ENCODE measurements around the gene CDC42EP1.
"Not testable (repeated sequence)": the region's sequence is repeated elsewhere in the genome, so short reads cannot be mapped to it uniquely, and the experiment has no call there.

Gene CDC42EP1

GRCh38 chr22:37588546-37589215 is 28.4 kb downstream of the CDC42EP1 start:
- no peak for DNase-seq

GRCh38 chr22:37589636-37590035 is 29.4 kb downstream of the CDC42EP1 start:
- DNase-seq, result no peak

- DNase-seq, result not testable (repeated sequence)
These were observed 30.8 kb downstream of the CDC42EP1 start for GRCh38 chr22:37591081-37591480.

GRCh38 chr22:37591823-37592404 is 31.6 kb downstream of the CDC42EP1 start:
- no peak for DNase-seq

GRCh38 chr22:37594237-37594636 is 34.0 kb downstream of the CDC42EP1 start:
- DNase-seq, result no peak

- DNase-seq, result no peak
These were observed 38.9 kb downstream of the CDC42EP1 start for GRCh38 chr22:37599153-37599552.

- no peak for DNase-seq
These were observed 40.9 kb downstream of the CDC42EP1 start for GRCh38 chr22:37601203-37601539.

- peak; percentile 39 for DNase-seq
These were observed 41.5 kb downstream of the CDC42EP1 start for GRCh38 chr22:37601540-37602442.

GRCh38 chr22:37602546-37603277 is 42.4 kb downstream of the CDC42EP1 start:
- not testable (repeated sequence) for DNase-seq

- DNase-seq, result no peak
These were observed 43.8 kb downstream of the CDC42EP1 start for GRCh38 chr22:37604074-37604473.

- no peak for DNase-seq
These were observed 44.6 kb downstream of the CDC42EP1 start for GRCh38 chr22:37604875-37605274.

- DNase-seq, result peak; percentile 45
These were observed 47.0 kb downstream of the CDC42EP1 start for GRCh38 chr22:37607010-37607934.

GRCh38 chr22:37607935-37608476 is 47.7 kb downstream of the CDC42EP1 start:
- DNase-seq, result no peak

GRCh38 chr22:37608477-37609239 is 48.4 kb downstream of the CDC42EP1 start, which contains the start of gene GGA1:
Gene GGA1 (plus strand): TSS chr22:37608834. CDS start chr22:37608861, 27 bp downstream.
- DNase-seq, result peak; percentile 98

GRCh38 chr22:37609240-37610152 is 49.2 kb downstream of the CDC42EP1 start:
- no peak for DNase-seq

GRCh38 chr22:37610153-37610475 is 49.8 kb downstream of the CDC42EP1 start:
- DNase-seq, result not testable (repeated sequence)

GRCh38 chr22:37610480-37611129 is 50.3 kb downstream of the CDC42EP1 start:
- DNase-seq, result no peak

GRCh38 chr22:37611207-37611606 is 50.9 kb downstream of the CDC42EP1 start:
- DNase-seq, result no peak

Measured in fibroblast of skin of abdomen (primary cell).